ENCODE data around the gene ANKRD61.
A peak's percentile ranks its signal among the peaks of the same experiment; 100 is the strongest.

The ANKRD61 gene

DNA sequence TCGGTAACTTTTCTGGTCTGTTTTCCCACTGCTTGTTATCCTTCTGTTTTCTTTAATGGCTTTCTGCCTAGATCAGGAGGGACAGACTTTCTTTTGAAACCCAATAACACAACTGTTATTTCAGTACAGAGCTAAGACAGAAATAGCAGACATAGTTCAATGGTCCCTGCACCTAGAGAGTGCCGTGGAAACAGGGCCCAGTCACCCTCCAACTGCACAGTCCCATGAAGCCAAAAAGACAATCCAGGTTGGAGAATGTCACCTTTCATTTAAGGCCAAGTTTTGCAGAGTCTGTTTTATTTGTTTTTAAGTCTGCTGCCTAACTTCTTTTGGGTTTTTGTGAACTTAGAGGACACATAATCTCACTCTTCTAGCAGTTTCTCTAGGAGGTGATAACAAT is 19.6 kb upstream of the ANKRD61 start:
- CTCF ChIA-PET = interaction anchor here (0.6 kb wide), 1 partner anchor 69 kb away, joined by 3 read pairs; no protein-coding TSS in a partner anchor

DNA sequence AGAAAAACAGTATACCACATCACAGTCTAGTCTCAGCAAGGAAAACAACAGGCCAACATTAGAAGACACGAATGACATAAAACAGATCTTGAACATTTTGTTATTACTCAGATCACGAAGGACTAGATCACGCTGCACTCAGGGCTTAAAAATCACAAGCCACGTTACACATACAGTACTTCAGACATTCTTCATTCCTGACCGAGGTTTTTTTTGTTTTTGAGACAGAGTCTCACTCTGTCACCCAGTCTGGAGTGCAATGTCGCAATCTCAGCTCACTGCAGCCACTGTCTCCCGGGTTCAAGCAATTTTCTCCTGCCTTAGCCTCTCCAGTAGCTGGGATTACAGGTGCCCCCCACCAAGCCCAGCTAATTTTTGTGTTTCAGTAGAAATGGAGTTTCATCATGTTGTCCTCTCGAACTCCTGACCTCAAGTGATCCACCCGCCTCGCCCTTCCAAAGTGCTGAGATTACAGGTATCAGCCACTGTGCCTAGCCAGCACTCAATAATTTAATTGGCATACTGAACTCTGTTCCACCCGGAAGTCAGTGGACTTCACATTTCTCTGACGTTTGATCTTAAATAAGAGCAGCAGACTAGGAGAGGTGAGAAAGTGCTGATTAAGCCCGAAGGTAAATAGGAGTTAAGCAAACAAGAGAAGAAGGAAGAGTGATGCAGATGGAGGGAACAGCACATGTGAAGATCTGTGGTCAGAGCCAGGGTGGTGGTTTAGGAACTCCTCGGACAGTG is 18.6 kb upstream of the ANKRD61 start:
- ChIA-PET CTCF (interaction anchor here (0.6 kb wide), 2 partner anchors 18 to 68 kb away, joined by 3 to 4 read pairs; no protein-coding TSS in a partner anchor), POLR2A (ENCODE audit: low non-redundant PET) (no interaction called here)
- TF ChIP-seq, protein P1, sequence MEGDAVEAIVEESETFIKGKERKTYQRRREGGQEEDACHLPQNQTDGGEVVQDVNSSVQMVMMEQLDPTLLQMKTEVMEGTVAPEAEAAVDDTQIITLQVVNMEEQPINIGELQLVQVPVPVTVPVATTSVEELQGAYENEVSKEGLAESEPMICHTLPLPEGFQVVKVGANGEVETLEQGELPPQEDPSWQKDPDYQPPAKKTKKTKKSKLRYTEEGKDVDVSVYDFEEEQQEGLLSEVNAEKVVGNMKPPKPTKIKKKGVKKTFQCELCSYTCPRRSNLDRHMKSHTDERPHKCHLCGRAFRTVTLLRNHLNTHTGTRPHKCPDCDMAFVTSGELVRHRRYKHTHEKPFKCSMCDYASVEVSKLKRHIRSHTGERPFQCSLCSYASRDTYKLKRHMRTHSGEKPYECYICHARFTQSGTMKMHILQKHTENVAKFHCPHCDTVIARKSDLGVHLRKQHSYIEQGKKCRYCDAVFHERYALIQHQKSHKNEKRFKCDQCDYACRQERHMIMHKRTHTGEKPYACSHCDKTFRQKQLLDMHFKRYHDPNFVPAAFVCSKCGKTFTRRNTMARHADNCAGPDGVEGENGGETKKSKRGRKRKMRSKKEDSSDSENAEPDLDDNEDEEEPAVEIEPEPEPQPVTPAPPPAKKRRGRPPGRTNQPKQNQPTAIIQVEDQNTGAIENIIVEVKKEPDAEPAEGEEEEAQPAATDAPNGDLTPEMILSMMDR (conservative IDR thresholded peaks at IDR 0.05; ENCODE audit: low read depth) = no peak
- no peak for DNase-seq (ENCODE audit: low spot score)
- H3K27ac ChIP-seq = peak overlapping the region; percentile 99

More for the DNA sequence above, 19.6 kb upstream of the ANKRD61 start:
- TF ChIP-seq, protein P1 (conservative IDR thresholded peaks at IDR 0.05; ENCODE audit: low read depth) = no peak
- POLR2A ChIA-PET (ENCODE audit: low non-redundant PET) = no interaction called here
- DNase-seq (ENCODE audit: low spot score) = no peak
- peak overlapping the region; percentile 99; the same call in 1 of the 2 replicates for H3K27ac ChIP-seq

DNA sequence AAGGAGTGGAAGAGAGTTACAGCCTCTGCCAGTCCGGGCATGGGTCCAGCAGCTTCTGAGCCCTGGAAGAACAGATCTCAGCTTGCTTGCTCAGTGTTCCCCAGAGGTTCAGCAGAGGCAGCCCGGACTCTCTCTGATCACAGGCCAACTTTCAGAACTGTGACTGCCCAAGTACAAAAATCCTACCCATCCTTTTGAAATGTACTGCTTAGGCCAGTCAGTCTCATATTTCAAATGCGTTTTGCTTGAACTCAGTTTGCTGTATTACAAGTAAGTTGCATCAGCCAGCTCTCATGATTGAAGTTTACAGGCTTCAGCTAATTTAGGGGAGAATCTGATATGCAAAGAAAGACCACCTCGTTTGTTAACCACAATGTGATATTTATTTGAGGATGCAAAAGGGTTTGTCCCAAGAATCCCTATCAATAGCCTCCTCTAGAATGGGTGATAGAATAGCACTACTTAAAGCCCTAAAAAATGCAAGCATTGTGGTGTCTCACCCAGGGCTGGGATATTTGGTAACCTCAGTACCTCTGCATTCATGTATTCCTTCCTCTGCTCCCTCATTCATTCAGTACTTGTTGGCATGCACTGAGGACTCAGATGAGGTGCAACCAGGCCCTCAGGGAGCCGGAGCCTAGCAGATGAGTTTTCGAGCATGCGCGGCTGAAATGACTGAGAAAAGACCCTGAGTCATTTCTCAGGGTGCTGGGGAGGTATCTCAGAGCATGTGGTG is 15.1 kb upstream of the ANKRD61 start:
- TF ChIP-seq, protein P1 (conservative IDR thresholded peaks at IDR 0.05; ENCODE audit: low read depth) = no peak
- ChIA-PET POLR2A (ENCODE audit: low non-redundant PET) (no interaction called here), CTCF (no interaction called here)
- peak; percentile 20 for DNase-seq (ENCODE audit: low spot score)
- peak overlapping the region; percentile 99 for H3K27ac ChIP-seq

DNA sequence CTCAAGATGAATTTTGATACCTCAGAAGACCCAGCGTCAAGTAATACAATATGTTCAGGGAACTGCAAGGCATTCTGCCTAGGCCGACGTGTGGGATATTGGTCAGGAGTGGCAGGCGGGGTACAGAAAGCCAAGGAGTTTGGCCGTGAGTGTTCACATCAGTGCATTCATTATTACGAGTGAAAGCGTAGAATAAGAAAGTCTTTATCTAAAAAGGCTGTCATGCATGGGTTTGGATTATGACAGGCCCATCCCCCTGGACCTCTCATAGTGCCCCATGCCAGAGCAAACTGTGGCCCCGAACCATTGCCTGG is 14.6 kb upstream of the ANKRD61 start:
- peak overlapping the region; percentile 99 for H3K27ac ChIP-seq
- CTCF ChIA-PET = no interaction called here
- TF ChIP-seq, protein P1 (conservative IDR thresholded peaks at IDR 0.05; ENCODE audit: low read depth) = no peak
- POLR2A ChIA-PET (ENCODE audit: low non-redundant PET) = no interaction called here
- DNase-seq (ENCODE audit: low spot score) = no peak

DNA sequence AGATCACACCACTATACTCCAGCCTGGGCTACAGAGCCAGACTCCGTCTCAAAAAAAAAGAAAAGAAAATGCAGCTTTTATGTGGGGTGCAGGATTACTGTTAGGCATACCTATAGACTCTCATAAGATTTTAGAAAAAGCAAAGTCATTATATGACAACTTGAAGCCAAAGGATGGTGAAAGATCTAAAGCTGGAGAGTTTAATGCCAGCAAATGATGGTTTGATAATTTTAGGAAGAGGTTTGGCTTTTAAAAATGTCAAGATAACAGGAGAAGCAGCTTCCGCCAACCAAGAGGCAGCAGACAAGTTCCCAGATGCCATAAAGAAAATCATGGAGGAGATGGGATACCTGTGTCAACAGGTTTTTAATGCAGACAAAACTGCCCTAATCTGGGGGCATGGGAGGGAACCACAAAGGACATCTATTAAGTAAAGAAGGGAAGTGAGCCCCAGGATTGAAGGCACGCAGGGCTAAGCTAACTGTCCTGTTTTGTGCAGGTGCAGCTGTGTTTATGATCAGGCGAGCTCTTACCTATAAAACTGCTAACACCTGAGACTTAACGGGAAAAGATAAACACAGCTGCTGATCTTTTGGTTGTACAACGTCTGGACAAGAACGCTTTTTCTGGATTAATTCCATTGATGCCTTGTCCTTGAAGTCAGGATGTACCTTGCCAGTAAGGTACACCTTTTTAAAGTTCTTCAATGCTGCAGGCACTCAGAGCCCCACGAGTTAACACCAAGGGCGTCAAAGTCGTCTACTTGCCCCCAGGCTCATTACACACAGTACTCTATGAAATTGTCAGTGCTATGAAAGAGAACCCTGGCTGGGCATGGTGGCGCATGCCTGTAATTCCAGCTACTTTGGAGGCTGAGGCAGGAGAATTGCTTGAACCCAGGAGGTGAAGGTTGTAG is 10.5 kb upstream of the ANKRD61 start:
- DNase-seq (ENCODE audit: low spot score) = no peak
- POLR2A ChIA-PET (ENCODE audit: low non-redundant PET) = no interaction called here
- TF ChIP-seq, protein P1 (conservative IDR thresholded peaks at IDR 0.05; ENCODE audit: low read depth) = no peak
- CTCF ChIA-PET = no interaction called here
- H3K27ac ChIP-seq = peak overlapping the region; percentile 99

DNA sequence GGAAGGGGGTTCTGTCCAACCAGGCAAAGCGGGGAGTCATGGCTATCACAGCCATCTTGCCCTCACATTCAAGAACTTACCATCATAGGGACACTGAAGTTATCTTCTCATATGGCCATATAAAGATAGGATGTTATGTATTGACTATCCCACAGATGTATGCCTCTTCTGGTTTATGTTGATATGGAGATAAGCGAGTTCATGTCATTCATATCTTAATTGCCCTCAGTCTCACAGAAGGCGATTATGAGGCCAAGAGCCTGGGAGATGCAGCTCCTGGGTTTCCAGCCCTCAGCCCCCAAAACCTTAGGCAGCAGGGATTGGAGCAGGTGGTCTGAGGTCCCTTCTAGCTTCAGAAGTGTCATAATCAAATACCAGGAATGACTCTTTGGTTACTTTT is 8.5 kb upstream of the ANKRD61 start:
- ChIA-PET POLR2A (ENCODE audit: low non-redundant PET) (no interaction called here), CTCF (no interaction called here)
- TF ChIP-seq, protein P1 (conservative IDR thresholded peaks at IDR 0.05; ENCODE audit: low read depth) = no peak
- H3K27ac ChIP-seq = peak overlapping the region; percentile 13; the same call in 1 of the 2 replicates
- no peak for DNase-seq (ENCODE audit: low spot score)

Data from RWPE1 (cell line).